Measurements from ENCODE around the gene OR4Q3.

DNA sequence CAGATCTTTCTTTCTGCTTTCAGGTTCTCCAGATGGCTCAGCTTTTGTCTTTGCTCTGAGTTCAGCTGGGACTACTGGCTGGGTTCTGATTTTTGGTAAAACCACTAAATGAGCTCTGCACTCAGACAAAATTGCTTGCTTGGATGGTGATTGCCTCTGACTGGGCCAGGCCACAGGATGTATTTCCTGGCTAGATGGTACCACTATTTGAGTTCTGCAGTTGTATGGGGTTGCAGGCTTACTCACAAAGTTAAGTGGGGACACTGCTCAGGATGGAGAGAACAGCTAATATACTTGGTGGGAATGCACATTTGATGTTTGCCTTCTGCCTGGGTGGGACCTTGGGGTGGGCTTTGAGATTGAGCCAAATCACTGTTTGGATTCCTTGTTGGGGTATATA is 14.0 kb upstream of the OR4Q3 start:
- TF ChIP-seq POLR2A (IDR thresholded peaks at IDR 0.05) (no peak), POLR2AphosphoS5 (IDR thresholded peaks at IDR 0.05) (no peak)
- TF ChIP-seq, protein P1, sequence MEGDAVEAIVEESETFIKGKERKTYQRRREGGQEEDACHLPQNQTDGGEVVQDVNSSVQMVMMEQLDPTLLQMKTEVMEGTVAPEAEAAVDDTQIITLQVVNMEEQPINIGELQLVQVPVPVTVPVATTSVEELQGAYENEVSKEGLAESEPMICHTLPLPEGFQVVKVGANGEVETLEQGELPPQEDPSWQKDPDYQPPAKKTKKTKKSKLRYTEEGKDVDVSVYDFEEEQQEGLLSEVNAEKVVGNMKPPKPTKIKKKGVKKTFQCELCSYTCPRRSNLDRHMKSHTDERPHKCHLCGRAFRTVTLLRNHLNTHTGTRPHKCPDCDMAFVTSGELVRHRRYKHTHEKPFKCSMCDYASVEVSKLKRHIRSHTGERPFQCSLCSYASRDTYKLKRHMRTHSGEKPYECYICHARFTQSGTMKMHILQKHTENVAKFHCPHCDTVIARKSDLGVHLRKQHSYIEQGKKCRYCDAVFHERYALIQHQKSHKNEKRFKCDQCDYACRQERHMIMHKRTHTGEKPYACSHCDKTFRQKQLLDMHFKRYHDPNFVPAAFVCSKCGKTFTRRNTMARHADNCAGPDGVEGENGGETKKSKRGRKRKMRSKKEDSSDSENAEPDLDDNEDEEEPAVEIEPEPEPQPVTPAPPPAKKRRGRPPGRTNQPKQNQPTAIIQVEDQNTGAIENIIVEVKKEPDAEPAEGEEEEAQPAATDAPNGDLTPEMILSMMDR (IDR thresholded peaks at IDR 0.05 in 8 of 11, conservative IDR thresholded peaks at IDR 0.05 in 3 of 11), result no peak
